GM18505 (cell line): ENCODE data around the gene TTC23.

Source experiments
- ATAC-seq: cut with Tn5 transposase; IDR thresholded peaks from one replicate; pipeline ENCODE4 v1.9.1; 2021; ENCODE audit not compliant: unreplicated experiment
- POLR2A ChIP-seq: IDR thresholded peaks from 4 replicates; pipeline ENCODE4 v1.6.1; 2011; ENCODE audit warnings: borderline replicate concordance; ENCODE audit not compliant: insufficient read depth, insufficient read length; ENCODE audit errors: extremely low read depth

TTC23 gene

DNA sequence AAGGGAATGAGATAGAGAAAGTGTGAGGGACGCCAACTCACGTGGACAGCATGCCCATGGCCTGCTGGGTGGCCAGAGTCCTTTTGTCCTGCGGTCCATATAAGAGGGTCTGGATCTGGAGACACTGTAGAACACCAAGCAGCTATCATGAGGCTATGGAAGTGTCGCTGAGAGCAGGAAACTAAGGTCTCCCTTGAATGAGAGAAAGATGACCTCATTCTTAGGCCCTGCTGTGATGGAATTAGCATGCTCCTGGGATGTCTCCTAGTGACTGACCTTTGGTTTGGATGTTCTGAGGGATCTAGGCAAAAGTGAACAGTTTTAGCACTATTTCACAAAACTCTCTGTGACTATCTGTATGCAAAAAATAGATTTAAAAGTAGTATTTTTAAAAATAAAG lies 110.1 kb downstream of the TTC23 start:
- no peak for ATAC-seq
- TF ChIP-seq POLR2A, result no peak

DNA sequence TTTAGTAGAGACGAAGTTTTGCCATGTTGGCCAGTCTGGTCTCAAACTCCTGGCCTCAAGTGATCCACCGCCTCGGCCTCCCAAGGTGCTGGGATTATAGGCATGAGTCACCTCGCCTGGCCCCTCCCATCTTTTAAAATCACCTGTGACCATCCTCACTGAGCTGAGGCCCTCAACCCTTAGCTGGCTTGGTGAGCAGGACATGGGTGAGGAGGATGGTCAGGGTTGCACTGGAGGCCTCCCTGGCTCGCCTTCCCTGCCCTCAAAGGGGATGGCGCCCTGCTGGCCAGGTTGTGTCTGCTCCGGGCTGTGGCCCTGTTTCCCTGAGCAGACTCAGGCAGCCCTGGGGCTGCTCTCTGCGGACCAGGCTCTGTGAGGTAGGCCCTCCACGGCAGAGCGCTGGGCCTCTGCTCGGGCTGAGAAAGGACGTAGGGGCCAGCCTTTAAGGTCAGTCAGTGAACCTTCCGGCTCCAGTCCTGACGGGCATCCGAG lies 110.8 kb downstream of the TTC23 start:
- ATAC-seq, result no peak
- TF ChIP-seq POLR2A, result no peak

DNA sequence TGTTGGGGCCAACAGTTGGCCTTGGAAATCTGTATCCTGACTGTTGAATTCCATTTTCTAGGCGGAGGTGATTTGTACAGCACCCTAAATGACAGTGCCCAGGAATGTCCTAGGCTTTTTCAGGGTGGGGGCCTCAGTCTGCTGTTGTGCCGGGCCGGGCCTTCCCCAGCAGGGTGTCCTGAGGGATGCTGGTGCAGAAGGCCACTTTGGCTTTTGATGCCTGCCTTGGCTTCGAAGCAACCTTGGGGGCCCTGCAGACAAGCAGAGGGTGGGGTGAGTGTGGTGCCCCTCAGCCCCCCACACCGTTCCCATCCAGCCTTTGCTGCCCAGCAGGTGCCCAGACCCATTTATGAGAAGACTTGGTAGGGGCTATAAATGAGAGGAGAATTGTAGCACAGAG lies 111.5 kb downstream of the TTC23 start:
- TF ChIP-seq POLR2A, result no peak
- ATAC-seq, result no peak

DNA sequence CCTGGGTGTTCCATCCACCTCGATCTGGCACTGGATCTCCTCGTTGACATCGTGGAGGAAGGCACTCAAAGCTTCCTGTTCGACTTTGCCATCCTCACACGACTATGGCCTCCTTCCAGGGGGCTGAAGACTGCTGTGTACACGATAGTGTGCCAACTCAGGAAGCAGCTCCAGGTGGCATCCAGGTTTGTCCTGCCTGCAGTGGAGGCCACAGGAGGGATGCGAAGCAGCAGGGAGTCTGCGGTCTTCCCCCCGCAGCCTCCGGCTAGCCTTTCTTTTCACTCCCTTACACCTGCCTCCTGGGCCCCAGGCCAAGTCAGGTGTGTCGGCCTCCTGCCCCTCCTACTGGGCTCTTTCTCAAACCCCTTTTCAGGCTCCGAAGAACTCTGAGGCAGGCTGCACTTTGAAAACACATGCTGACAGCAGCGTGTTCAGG lies 112.3 kb downstream of the TTC23 start:
- ATAC-seq, result no peak
- TF ChIP-seq POLR2A, result no peak

DNA sequence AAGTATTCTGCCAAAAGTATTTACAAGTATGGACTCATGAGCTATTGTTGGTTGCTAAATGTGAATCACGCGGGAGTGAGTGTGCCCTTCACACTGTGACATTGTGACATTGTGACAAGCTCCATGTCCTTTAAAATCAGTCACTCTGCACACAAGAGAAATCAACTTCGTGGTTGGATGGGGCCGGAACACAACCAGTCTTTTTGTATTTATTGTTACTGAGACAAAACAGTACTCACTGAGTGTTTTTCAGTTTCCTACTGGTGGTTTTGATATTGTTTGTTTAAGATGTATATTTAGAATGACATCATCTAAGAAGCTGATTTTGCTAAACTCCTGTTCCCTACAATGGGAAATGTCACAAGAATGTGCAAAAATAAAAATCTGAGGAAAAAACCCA lies 114.2 kb downstream of the TTC23 start:
- peak; percentile 86 for ATAC-seq
- TF ChIP-seq POLR2A, result no peak

DNA sequence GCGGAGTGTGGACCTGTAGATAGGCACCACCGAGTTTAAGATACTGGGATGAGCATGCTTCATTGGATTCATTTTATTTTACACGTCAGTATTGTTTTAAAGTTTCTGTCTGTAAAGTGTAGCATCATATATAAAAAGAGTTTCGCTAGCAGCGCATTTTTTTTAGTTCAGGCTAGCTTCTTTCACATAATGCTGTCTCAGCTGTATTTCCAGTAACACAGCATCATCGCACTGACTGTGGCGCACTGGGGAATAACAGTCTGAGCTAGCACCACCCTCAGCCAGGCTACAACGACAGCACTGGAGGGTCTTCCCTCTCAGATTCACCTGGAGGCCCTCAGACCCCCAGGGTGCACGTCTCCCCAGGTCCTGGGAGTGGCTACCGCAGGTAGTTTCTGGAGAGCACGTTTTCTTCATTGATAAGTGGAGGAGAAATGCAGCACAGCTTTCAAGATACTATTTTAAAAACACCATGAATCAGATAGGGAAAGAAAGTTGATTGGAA lies 115.0 kb downstream of the TTC23 start:
- ATAC-seq, result no peak
- TF ChIP-seq POLR2A, result no peak

DNA sequence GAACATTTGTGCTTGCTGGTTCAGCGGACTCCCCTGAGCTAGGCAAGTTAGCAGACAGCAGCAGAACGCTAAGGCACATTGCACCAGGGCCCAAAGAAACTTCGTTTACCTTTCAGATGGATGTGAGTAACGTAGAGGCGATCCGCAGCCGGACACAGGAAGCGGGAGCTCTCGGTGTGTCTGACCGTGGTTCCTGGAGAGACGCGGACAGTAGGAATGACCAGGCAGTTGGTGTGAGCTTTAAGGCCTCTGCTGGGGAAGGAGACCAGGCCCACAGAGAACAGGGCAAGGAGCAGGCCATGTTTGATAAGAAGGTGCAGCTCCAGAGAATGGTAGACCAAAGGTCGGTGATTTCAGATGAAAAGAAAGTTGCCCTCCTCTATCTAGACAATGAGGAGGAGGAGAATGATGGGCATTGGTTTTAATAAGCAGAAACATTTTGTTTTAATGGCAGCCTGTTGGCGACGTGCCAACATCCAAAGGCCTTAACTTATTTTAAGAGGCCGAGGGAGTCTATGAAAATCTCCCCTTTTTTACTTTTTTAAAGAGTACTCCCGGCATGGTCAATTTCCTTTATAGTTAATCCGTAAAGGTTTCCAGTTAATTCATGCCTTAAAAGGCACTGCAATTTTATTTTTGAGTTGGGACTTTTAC lies 116.6 kb downstream of the TTC23 start:
- no peak for TF ChIP-seq POLR2A
- ATAC-seq, result no peak

DNA sequence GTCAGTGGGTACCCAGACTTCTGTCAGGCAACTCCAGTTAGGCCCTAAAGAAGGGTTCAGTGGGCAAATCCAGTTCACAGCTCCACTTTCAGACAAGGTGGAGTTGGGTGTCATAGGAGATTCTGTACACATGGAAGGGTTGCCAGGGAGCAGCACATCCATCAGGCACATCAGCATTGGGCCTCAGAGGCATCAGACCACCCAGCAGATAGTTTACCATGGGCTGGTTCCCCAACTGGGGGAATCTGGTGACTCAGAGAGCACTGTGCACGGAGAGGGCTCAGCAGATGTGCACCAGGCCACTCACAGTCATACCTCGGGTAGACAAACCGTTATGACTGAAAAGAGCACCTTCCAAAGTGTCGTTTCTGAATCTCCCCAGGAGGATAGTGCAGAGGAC lies 117.3 kb downstream of the TTC23 start:
- no peak for ATAC-seq
- TF ChIP-seq POLR2A, result no peak

DNA sequence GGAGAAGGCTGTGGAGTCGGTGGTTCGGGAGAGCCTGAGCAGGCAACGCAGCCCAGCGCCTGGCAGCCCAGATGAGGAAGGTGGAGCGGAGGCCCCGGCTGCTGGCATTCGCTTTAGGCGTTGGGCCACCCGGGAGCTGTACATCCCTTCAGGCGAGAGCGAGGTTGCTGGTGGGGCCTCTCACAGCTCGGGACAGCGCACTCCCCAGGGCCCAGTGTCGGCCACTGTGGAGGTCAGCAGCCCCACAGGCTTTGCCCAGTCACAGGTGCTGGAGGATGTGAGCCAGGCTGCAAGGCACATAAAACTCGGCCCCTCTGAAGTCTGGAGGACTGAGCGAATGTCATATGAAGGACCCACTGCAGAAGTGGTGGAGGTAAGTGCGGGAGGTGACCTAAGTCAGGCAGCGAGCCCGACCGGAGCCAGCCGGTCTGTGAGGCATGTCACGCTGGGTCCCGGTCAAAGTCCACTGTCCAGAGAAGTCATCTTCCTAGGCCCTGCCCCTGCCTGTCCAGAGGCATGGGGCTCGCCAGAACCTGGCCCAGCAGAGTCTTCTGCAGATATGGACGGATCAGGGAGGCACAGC lies 117.8 kb downstream of the TTC23 start:
- no peak for TF ChIP-seq POLR2A
- ATAC-seq, result no peak

DNA sequence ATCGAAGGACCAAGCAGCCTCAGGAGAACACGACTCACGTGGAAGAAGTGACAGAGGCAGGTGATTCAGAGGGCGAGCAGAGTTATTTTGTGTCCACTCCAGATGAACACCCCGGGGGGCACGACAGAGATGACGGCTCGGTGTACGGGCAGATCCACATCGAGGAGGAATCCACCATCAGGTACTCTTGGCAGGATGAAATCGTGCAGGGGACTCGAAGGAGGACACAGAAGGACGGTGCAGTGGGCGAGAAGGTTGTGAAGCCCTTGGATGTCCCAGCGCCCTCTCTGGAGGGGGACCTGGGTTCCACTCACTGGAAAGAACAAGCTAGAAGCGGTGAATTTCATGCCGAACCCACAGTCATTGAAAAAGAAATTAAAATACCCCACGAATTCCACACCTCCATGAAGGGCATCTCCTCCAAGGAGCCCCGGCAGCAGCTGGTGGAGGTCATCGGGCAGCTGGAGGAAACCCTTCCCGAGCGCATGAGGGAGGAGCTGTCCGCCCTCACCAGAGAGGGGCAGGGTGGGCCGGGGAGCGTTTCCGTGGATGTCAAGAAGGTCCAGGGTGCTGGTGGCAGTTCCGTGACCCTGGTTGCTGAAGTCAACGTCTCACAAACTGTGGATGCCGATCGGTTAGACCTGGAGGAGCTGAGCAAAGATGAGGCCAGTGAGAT lies 118.5 kb downstream of the TTC23 start:
- no peak for ATAC-seq
- no peak for TF ChIP-seq POLR2A

DNA sequence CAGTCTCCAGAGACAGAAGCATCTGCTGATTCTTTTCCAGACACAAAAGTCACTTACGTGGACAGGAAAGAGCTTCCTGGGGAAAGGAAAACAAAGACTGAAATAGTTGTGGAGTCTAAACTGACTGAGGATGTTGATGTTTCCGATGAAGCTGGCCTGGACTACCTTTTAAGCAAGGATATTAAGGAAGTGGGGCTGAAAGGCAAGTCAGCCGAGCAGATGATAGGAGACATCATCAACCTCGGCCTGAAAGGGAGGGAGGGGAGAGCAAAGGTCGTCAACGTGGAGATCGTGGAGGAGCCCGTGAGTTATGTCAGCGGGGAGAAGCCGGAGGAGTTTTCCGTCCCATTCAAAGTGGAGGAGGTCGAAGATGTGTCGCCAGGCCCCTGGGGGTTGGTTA lies 119.1 kb downstream of the TTC23 start:
- no peak for ATAC-seq
- TF ChIP-seq POLR2A, result no peak

DNA sequence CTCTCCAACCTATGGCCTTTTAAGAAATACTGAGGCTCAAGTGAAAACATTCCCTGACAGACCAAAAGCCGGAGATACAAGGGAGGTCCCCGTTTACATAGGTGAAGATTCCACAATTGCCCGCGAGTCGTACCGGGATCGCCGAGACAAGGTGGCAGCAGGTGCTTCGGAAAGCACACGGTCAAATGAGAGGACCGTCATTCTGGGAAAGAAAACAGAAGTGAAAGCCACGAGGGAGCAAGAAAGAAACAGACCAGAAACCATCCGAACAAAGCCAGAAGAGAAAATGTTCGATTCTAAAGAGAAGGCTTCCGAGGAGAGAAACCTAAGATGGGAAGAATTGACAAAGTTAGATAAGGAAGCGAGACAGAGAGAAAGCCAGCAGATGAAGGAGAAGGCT lies 119.7 kb downstream of the TTC23 start:
- no peak for TF ChIP-seq POLR2A
- no peak for ATAC-seq

DNA sequence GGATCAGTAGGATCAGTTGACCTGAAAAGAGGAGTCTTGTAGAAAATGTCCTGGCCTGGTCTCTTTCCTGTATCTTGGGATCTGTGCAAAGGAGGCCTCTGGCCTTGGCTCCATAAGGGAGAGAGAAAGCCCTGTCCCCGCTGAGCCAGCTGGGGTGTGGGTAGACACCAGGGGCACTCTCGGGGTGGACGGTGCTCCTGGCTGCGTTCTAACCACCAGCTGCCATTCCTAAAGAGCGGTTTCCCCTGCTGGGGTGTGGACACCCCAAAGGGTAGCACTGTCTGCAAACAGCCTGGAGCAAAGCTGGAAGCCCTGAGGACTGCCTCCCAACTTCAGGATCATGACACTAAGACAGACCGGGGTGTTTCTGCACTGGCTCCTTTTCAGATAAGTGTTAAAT lies 121.0 kb downstream of the TTC23 start:
- ATAC-seq, result no peak
- TF ChIP-seq POLR2A, result no peak

DNA sequence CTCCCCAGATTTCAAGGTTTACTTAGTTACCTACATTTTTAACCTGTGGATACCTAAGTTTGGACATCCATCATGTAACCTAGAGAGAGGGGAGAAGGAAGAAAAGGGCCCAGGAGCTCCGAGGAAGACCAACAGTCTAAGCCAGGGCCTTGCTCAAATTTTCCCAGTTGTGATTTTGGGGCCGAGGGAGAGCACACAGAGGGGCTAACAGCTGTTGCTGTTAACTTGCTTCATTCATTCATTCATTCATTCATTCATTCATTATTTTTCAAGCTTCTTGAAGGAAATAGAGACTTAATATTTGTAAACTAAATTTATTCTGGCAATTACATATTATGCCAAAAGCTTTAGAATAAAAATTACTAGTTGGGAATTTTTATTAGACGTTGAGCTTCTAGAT lies 121.6 kb downstream of the TTC23 start:
- no peak for TF ChIP-seq POLR2A
- ATAC-seq, result no peak
